Kidney epithelial cell (primary cell): Measurements from ENCODE around the gene ZBED1. TPM values are rescaled to one million over a fixed set of nuclear protein-coding genes. Genes with fewer than 3 reads are reported as not detected.
"Not testable (repeated sequence)": the region's sequence is repeated elsewhere in the genome, so short reads cannot be mapped to it uniquely, and the experiment has no call there.

Experiments used
- DNase-seq: peaks from one replicate; pipeline ENCODE4 v3.0.0-alpha.2; 2010; ENCODE audit warnings: low read depth
- H3K27me3 ChIP-seq: 2 replicates; pipeline ENCODE4 v1.6.0; 2011; ENCODE audit warnings: low read length; ENCODE audit not compliant: control insufficient read depth, insufficient read depth
- H3K36me3 ChIP-seq: 2 replicates; pipeline ENCODE4 v1.5.1; 2011; ENCODE audit warnings: low read length; ENCODE audit not compliant: control insufficient read depth, insufficient read depth
- H3K4me3 ChIP-seq: 2 replicates; pipeline ENCODE4 v1.5.1; 2011; ENCODE audit warnings: low read depth, mild to moderate bottlenecking, control low read depth, low read length
- CTCF ChIP-seq: IDR thresholded peaks from 2 replicates; pipeline ENCODE4 v1.5.1; 2011; ENCODE audit warnings: mild to moderate bottlenecking, moderate library complexity, low read length, control low read depth, inconsistent platforms; ENCODE audit not compliant: insufficient read depth, poor library complexity, severe bottlenecking
- total RNA-seq: library from RNA; depleted of rRNA; stranded (reverse); fragments of >200 nt; gene quantifications from 2 replicates; pipeline ENCODE4 v1.2.3, GENCODE V29; 2015

The ZBED1 gene
- total RNA-seq, 1 donor from 2014 or later, result 48.3 TPM

GRCh38 chrX:2457289-2458133 is 43.3 kb downstream of the ZBED1 start:
- DNase-seq, result no peak
- H3K36me3 ChIP-seq, result peaks cover 1% of the 10 kb centered on the region
- H3K4me3 ChIP-seq, result no peak overlapping the region
- no peak for TF ChIP-seq CTCF
- H3K27me3 ChIP-seq, result no peaks in the 10 kb centered on the region

- not testable (repeated sequence) for H3K27me3 ChIP-seq, DNase-seq, H3K36me3 ChIP-seq, H3K4me3 ChIP-seq
Measured at GRCh38 chrX:2456091-2456490, 44.7 kb downstream of the ZBED1 start.

DNA sequence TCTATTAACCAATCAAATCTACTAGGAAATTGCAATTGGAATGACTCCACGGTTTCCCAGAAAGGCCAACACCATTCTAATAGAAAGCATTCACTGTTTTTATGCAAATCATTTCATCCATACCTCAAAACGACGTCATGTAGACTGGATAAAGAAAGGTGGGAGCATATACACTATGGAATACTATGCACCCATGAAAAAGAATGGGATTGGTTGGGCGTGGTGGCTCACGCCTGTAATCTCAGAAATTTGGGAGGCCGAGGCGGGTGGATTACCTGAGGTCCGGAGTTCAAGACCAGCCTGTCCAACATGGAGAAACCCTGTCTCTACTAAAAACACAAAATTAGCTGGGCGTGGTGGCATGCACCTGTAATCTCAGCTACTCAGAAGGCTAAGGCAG is 46.2 kb downstream of the ZBED1 start:
- H3K36me3 ChIP-seq, H3K27me3 ChIP-seq, H3K4me3 ChIP-seq, DNase-seq: not testable (repeated sequence)

DNA sequence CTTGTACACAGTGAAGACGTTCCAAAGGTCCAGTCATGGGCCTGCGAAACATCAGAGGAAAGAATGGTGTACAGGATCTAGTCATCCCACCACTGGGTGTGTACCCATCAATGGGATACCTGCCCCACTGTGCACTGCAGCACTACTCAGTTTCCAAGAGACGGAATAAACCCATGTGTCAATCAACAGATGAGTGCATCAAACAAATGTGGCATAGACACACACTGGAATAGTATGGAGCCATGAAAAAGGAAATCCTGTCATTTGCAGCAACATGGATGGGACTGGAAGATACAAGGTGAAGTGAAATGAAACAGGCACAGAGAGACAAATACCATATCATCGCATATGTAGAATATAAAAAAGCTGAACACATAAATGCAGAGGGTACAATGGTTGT is 48.0 kb downstream of the ZBED1 start:
- Histone ChIP-seq H3K27me3 (no peaks in the 10 kb centered on the region), H3K36me3 (peaks cover 1% of the 10 kb centered on the region), H3K4me3 (no peak overlapping the region)
- TF ChIP-seq CTCF, result no peak
- no peak for DNase-seq

- H3K36me3 ChIP-seq, result peaks cover 1% of the 10 kb centered on the region
- TF ChIP-seq CTCF, result no peak
- H3K4me3 ChIP-seq, result no peak overlapping the region
Measured at GRCh38 chrX:2452317-2452784, 48.4 kb downstream of the ZBED1 start.

DNA sequence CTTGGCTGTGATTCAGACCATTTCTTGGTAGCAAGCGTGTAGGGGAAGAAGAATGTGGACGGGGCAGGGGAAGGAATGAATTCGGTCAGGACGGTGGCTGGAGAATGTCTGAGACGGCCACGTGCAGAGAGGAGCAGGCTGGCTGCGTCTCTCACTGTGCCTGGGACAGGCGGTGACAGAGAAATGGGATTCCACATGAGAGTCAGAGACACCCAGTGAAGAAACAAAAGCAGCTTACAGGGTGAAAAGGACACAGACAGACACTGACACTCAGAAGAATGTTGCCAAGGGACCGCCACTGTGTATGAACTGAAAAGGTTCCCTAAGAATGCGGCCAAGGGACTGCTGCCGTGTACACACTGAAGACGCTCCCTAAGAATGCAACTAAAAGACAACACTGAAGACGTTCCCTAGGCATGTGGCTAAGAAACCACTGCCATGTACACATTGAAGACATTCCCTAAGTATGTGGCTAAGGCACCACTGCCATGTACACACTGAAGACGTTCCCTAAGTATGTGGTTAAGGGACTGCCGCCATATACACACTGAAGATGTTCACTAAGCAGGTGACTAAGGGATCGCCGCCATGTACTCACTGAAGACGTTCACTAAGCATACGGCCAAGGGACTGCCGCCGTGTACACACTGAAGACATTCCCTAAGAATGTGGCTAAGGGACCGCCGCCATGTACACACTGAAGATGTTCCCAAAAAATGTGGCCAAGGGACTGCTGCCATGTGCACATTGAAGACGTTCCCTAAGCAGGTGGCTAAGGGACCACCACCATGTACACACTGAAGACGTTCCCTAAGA is 49.1 kb downstream of the ZBED1 start:
- Histone ChIP-seq H3K27me3 (no peaks in the 10 kb centered on the region), H3K36me3 (peaks cover 1% of the 10 kb centered on the region), H3K4me3 (no peak overlapping the region)
- TF ChIP-seq CTCF, result no peak
- no peak for DNase-seq

More at GRCh38 chrX:2452317-2452784, 48.4 kb downstream of the ZBED1 start:
- no peak for DNase-seq
- H3K27me3 ChIP-seq, result no peaks in the 10 kb centered on the region
